IPS-NIHi11 (cell line): Measurements from ENCODE around the gene POLA1.

ENCODE experiments used
- DNase-seq: peaks from one replicate; pipeline ENCODE4 v3.0.0; 2012; ENCODE audit warnings: mixed read lengths, low spot score

POLA1 gene

DNA sequence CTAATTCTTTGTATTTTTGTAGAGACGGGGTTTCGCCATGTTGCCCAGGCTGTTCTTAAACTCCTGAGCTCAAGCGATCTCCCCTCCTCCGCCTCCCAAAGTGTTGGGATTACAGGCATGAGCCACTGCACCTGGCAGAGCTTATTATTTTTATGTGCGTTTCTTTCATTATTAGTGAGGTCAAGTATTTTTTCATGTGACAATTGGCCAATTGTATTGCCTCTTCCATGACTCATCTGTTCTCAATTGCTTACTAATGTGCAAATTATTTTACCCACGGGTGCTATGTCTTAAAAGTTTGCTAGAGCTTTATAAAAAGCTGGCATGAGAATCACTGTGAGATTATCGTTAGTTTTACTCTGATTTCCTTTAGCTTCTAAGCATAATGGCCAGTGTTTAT is 335.0 kb downstream of the POLA1 start:
- no peak for DNase-seq

DNA sequence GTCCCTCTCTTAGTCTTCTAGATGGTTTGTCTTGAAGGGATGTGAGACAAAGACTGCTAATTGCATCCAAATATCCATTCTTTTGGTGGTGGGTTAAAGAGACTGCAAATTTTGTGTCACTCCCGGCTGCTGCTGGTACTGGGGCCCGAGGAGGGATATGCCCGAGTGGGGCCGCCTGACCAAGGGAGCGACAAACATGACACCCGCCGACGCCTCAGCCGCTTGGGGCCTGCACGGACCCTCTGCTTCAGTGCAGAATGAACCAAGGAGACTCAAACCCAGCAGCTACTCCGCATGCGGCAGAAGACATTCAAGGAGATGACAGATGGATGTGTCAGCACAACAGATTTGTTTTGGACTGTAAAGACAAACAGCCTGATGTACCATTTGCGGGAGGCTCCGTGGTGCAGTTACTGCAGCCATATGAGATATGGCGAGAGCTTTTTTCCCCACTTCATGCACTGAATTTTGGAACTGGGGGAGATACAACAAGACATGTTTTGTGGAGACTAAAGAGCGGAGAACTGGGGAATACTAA is 335.6 kb downstream of the POLA1 start:
- no peak for DNase-seq

DNA sequence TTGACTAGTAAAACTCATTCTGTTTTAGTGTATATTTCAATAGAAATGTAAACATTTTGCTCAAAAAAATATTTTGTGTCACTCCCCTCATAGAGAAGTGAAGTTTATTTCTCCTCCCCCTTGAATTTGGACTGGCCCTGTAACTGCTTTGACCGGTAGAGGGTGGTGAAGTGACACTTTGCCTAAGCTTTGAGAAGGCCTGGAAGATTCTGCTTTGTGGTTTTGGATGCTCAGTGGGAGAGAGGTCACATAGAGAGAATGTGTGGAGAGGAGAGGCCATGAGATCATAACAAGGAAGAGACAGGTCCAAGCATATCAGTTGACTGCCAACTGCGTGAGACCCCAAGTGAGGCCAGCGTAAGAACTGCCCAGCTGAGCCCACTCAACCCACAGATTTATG is 341.2 kb downstream of the POLA1 start:
- DNase-seq = no peak

DNA sequence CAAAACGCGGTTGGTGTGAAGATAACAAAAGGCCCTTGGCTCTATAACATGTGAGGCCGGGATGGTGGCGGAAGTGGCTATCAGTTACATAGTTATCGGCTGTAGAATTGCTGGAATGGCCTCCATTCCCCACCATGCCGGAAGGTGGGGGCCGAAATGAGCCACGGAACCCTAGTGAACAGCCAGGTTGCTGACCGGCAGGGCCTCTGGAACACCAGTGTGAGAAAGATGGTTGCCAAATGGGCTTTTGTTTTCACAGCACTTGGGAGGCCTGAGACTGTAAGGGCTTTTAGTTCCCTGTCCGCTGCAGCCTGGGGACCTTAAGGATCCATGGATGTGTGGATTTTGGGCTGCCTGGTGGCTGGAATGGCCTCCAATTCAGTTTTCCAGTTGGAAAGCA is 345.3 kb downstream of the POLA1 start:
- no peak for DNase-seq

DNA sequence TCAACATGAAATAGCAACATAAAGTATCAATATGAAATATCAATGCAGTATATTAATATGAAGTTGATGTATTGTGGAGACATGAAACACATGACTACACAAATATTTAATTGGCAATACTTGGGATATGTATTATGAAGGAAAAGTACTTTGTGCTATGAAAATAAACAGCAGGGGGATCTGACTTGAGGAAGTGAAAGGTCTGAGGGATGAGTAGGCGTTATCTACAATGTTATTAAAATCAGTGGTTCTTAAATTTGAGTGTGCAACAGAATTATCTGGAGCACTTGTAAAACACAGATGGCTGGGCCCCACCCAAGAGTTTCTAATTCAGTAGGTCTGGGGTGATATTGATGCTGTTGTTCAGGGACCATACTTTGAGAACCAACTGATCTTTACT is 349.5 kb downstream of the POLA1 start:
- no peak for DNase-seq
